ENCODE results near the gene PSMF1. TPM values are rescaled to one million over a fixed set of nuclear protein-coding genes. Genes with fewer than 3 reads are reported as not detected.

PSMF1 gene
- total and polyA plus RNA-seq, 2 experiments from 2014 or later, result 73.7 to 84.2 TPM

GRCh38 chr20:1150968-1151367 lies 32.6 kb downstream of the PSMF1 start (continued):
- TF ChIP-seq, protein P1, sequence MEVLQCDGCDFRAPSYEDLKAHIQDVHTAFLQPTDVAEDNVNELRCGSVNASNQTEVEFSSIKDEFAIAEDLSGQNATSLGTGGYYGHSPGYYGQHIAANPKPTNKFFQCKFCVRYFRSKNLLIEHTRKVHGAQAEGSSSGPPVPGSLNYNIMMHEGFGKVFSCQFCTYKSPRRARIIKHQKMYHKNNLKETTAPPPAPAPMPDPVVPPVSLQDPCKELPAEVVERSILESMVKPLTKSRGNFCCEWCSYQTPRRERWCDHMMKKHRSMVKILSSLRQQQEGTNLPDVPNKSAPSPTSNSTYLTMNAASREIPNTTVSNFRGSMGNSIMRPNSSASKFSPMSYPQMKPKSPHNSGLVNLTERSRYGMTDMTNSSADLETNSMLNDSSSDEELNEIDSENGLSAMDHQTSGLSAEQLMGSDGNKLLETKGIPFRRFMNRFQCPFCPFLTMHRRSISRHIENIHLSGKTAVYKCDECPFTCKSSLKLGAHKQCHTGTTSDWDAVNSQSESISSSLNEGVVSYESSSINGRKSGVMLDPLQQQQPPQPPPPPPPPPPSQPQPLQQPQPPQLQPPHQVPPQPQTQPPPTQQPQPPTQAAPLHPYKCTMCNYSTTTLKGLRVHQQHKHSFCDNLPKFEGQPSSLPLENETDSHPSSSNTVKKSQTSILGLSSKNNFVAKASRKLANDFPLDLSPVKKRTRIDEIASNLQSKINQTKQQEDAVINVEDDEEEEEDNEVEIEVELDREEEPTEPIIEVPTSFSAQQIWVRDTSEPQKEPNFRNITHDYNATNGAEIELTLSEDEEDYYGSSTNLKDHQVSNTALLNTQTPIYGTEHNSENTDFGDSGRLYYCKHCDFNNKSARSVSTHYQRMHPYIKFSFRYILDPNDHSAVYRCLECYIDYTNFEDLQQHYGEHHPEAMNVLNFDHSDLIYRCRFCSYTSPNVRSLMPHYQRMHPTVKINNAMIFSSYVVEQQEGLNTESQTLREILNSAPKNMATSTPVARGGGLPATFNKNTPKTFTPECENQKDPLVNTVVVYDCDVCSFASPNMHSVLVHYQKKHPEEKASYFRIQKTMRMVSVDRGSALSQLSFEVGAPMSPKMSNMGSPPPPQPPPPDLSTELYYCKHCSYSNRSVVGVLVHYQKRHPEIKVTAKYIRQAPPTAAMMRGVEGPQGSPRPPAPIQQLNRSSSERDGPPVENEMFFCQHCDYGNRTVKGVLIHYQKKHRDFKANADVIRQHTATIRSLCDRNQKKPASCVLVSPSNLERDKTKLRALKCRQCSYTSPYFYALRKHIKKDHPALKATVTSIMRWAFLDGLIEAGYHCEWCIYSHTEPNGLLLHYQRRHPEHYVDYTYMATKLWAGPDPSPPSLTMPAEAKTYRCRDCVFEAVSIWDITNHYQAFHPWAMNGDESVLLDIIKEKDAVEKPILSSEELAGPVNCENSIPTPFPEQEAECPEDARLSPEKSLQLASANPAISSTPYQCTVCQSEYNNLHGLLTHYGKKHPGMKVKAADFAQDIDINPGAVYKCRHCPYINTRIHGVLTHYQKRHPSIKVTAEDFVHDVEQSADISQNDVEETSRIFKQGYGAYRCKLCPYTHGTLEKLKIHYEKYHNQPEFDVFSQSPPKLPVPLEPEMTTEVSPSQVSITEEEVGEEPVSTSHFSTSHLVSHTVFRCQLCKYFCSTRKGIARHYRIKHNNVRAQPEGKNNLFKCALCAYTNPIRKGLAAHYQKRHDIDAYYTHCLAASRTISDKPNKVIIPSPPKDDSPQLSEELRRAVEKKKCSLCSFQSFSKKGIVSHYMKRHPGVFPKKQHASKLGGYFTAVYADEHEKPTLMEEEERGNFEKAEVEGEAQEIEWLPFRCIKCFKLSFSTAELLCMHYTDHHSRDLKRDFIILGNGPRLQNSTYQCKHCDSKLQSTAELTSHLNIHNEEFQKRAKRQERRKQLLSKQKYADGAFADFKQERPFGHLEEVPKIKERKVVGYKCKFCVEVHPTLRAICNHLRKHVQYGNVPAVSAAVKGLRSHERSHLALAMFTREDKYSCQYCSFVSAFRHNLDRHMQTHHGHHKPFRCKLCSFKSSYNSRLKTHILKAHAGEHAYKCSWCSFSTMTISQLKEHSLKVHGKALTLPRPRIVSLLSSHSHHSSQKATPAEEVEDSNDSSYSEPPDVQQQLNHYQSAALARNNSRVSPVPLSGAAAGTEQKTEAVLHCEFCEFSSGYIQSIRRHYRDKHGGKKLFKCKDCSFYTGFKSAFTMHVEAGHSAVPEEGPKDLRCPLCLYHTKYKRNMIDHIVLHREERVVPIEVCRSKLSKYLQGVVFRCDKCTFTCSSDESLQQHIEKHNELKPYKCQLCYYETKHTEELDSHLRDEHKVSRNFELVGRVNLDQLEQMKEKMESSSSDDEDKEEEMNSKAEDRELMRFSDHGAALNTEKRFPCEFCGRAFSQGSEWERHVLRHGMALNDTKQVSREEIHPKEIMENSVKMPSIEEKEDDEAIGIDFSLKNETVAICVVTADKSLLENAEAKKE (CRISPR knock-in tag; IDR thresholded peaks at IDR 0.05), result no peak
- no peak for TF ChIP-seq EZH2phosphoT487 (IDR thresholded peaks at IDR 0.05; ENCODE audit: unreplicated experiment)

DNA sequence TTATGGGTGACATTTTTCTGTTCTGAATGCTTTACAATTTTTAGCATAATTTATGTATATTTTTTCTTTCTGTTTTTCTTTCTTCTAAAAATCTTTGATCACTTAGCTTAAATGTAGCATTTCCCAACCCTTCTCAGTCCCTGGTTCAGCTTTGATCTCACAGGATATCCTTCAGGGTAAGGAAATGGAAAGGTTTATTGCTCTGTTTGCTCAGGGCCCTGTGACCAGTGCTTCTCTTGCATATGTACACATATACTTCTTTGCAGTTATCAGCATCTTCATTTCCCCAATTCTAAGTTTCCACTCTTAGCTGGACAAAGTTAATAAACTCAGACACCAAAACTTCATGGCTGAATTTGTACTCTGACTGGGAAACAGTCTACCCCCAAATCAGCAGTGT lies 35.8 kb downstream of the PSMF1 start:
- Histone ChIP-seq H3K79me2 (replicated peaks; ENCODE audit: insufficient read depth) (no peaks in the 10 kb centered on the region), H3K4me1 (ENCODE audit: insufficient read depth) (no peaks in the 10 kb centered on the region), H3K9me2 (ENCODE audit: insufficient read depth) (no peaks in the 10 kb centered on the region), H3K27me3 (ENCODE audit: insufficient read depth) (no peaks in the 10 kb centered on the region), H3K4me3 (no peak overlapping the region), H3K27ac (ENCODE audit: low read depth) (no peak overlapping the region), H3K4me2 (no peak overlapping the region), H2AFZ (no peak overlapping the region), H3K36me3 (ENCODE audit: insufficient read depth) (no peaks in the 10 kb centered on the region), H4K20me1 (replicated peaks; ENCODE audit: insufficient read depth) (peaks cover 4% of the 10 kb centered on the region; the same call in 1 of the 2 replicates), H3F3A (replicated peaks; ENCODE audit: low read depth) (no peaks in the 10 kb centered on the region)
- no peak overlapping the region for H3K27ac Mint-ChIP-seq
- no peak overlapping the region for H3K4me3 Mint-ChIP-seq
- TF ChIP-seq POLR2AphosphoS5 (IDR thresholded peaks at IDR 0.05; ENCODE audit: low read depth) (no peak), CREB1 (CRISPR knock-in tag; IDR thresholded peaks at IDR 0.05; ENCODE audit: low read depth) (no peak)
- no peaks in the 10 kb centered on the region for H3K27me3 Mint-ChIP-seq (ENCODE audit: insufficient read depth, low read depth, poor library complexity)
- no peak for DNase-seq (ENCODE audit: low spot score)
- H3K4me1 Mint-ChIP-seq, result no peaks in the 10 kb centered on the region
- ATAC-seq, result no peak
- H3K36me3 Mint-ChIP-seq (ENCODE audit: low read depth), result peaks cover 16% of the 10 kb centered on the region; the same call in 2 of the 3 replicates
- H3K9me3 Mint-ChIP-seq, result no peaks in the 10 kb centered on the region

DNA sequence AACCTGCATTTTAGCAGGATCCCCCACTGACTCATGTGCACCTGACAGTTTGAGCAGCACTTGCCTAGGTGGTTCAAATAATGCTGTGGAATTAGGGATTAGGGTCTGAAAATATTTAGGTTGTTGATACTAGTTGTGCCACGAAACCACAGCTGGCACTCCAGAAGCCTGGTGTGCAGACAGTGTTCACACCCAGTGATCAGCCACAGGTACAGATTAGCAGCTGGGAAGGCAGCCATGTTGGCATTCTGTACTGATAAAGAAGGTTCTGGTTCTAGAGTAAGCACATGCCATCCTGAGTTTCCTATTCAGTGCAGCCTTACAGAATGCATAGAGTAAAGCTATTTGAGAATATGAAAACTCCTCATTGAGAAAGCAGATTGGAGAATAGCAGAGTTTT lies 36.3 kb downstream of the PSMF1 start:
- H3K36me3 ChIP-seq (ENCODE audit: insufficient read depth), result no peaks in the 10 kb centered on the region
- Mint-ChIP-seq H3K9me3 (no peaks in the 10 kb centered on the region), H3K4me1 (no peaks in the 10 kb centered on the region), H3K4me3 (no peak overlapping the region), H3K27me3 (ENCODE audit: insufficient read depth, low read depth, poor library complexity) (peaks cover under 1% of the 10 kb centered on the region), H3K27ac (no peak overlapping the region), H3K36me3 (ENCODE audit: low read depth) (peaks cover 16% of the 10 kb centered on the region; the same call in 2 of the 3 replicates)
- H4K20me1 ChIP-seq (replicated peaks; ENCODE audit: insufficient read depth), result peaks cover 4% of the 10 kb centered on the region; the same call in 1 of the 2 replicates
- no peaks in the 10 kb centered on the region for H3K27me3 ChIP-seq (ENCODE audit: insufficient read depth)
- ATAC-seq (no peak), DNase-seq (ENCODE audit: low spot score) (no peak)
- H2AFZ ChIP-seq, result no peak overlapping the region
- H3K27ac ChIP-seq (ENCODE audit: low read depth), result no peak overlapping the region
- no peaks in the 10 kb centered on the region for H3K4me1 ChIP-seq (ENCODE audit: insufficient read depth)
- H3K79me2 ChIP-seq (replicated peaks; ENCODE audit: insufficient read depth), result no peaks in the 10 kb centered on the region
- no peak overlapping the region for H3K4me3 ChIP-seq
- H3F3A ChIP-seq (replicated peaks; ENCODE audit: low read depth), result no peaks in the 10 kb centered on the region
- H3K4me2 ChIP-seq, result no peak overlapping the region
- no peaks in the 10 kb centered on the region for H3K9me2 ChIP-seq (ENCODE audit: insufficient read depth)
- TF ChIP-seq, protein P2, sequence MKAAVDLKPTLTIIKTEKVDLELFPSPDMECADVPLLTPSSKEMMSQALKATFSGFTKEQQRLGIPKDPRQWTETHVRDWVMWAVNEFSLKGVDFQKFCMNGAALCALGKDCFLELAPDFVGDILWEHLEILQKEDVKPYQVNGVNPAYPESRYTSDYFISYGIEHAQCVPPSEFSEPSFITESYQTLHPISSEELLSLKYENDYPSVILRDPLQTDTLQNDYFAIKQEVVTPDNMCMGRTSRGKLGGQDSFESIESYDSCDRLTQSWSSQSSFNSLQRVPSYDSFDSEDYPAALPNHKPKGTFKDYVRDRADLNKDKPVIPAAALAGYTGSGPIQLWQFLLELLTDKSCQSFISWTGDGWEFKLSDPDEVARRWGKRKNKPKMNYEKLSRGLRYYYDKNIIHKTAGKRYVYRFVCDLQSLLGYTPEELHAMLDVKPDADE (IDR thresholded peaks at IDR 0.05), result no peak
